LoVo (cell line): ENCODE measurements around the gene A3GALT2.
"Not testable (repeated sequence)": the region's sequence is repeated elsewhere in the genome, so short reads cannot be mapped to it uniquely, and the experiment has no call there.

Source experiments
- DNase-seq: peaks from one replicate; pipeline ENCODE4 v3.0.0-alpha.2; 2016; ENCODE audit warnings: low spot score

A3GALT2 gene

DNA sequence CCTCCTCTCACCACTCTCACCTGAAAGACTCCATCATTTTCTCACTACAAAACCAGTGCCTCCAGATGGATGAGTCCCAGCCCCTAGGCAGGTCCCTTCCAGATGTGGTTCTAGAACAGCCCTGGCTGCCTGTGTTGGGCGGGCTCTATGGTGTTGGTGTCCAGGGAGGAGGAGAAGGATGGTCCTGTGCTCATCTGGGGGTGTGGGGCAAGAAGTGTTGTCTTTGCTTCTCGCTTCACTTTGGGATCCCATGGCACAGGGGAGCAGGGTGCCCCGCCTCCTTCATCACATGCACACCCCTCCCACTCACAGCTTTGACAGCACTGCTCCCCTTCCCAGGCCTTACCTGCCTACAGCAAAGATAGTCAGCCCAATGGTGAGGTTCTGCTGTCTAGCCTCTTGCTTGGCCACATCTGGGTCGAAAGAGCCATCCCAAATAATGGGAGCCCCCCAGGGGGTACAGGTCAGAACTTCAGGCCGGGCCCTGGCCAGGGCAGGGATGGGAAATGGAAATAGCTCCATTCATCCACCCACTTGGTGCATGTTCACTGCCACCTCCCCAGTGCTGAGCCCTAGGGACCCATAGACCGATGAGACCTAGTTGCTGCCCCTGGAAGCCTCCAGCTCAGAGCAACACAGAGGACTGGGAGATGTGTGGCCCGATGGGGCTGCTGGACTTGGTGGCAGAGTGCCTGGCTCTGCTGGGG, 9.0 kb downstream of the A3GALT2 start:
- no peak for DNase-seq

- no peak for DNase-seq
Measured at GRCh38 chr1:33310702-33311101, 10.2 kb downstream of the A3GALT2 start.

DNA sequence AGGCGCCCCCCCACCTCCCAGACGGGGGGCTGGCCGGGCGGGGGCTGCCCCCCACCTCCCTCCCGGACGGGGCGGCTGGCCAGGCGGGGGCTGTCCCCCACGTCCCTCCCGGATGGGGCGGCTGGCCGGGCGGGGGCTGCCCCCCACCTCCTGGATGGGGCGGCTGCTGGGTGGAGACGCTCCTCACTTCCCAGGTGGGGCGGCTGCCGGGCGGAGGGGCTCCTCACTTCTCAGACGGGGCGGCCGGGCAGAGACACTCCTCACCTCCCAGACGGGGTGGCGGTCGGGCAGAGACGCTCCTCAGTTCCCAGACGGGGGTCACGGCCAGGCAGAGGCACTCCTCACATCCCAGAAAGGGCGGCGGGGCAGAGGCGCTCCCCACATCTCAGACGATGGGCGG, 11.5 kb downstream of the A3GALT2 start:
- DNase-seq, result not testable (repeated sequence)

GRCh38 chr1:33307494-33307864, 13.4 kb downstream of the A3GALT2 start:
- no peak for DNase-seq

- DNase-seq, result no peak
Measured at GRCh38 chr1:33306653-33307493, 14.0 kb downstream of the A3GALT2 start.

- no peak for DNase-seq
Measured at GRCh38 chr1:33305816-33306652, 14.9 kb downstream of the A3GALT2 start.

DNA sequence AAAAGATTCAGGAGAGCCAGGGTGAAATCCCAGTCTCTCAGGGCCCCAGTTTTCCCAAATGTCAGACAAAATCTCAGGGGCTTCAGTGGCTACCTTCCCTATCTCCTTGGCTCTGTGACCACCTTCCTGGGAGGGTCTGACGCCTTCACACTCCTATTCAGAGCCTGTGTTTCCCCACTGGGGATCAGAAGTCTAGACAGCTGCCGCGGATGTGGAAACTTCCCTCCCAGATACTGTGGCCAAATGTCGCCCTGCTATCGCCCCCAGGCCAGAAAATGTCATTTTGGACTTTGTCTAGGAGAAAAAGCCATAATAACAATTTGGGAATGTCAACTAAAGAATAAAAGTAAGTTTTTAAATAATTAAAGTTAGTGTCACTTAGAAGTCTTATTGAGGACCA, 15.9 kb downstream of the A3GALT2 start:
- DNase-seq, result no peak

DNA sequence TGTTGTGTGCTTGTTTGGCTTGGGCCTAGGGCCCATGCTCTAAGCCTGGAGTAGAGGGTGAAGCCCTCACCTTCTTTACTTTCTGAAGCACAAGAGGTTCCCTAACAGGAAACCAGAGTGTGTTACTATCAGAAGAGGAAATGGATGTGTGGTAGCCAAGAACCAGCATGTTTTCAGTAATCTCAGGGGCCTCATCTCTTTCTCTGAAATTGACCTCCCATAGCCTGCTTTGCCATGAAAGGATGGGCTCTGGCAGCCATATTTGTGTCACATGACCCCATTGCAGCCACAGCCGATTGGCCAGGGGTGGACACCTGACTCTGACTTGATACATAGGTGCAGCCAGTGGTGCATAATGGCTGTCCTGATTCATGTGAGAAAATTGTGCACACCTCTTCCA, 18.6 kb downstream of the A3GALT2 start:
- DNase-seq, result no peak

DNA sequence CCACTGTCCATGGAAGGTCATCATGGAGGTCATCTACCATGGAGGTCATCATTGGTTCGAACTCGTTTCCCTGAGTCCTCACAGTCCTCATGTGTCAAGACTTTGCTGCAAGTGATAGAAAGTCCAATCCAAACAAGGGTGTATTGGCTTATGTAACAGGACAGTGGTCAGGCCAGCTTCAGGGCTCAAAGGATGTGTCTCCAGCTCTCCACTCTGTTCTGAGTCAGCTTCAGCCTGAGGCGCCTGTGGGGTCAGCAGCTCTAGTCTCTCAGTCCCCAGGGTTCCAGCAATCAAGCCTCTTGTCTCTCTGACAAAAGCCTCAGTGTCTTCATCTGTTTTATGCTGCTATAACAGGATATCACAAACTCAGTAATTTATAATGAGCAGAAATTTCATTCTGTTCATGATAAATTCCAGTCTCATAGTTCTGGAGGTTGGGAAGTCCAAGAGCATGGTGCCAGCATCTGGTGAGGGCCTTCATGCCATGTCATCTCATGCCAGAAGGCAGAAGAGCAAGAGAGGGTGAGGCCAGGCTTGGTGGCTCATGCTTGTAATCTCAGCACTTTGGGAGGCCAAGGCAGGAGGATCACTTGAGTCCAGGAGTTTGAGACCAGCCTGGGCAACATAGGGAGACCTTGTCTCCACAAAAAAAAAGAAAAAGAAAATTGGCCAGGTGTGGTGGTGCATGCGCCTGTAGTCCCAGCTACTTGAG, 19.5 kb downstream of the A3GALT2 start:
- DNase-seq, result no peak

- DNase-seq, result no peak
Measured at GRCh38 chr1:33300673-33301072, 20.2 kb downstream of the A3GALT2 start.

- no peak for DNase-seq
Measured at GRCh38 chr1:33299461-33300155, 21.3 kb downstream of the A3GALT2 start.

DNA sequence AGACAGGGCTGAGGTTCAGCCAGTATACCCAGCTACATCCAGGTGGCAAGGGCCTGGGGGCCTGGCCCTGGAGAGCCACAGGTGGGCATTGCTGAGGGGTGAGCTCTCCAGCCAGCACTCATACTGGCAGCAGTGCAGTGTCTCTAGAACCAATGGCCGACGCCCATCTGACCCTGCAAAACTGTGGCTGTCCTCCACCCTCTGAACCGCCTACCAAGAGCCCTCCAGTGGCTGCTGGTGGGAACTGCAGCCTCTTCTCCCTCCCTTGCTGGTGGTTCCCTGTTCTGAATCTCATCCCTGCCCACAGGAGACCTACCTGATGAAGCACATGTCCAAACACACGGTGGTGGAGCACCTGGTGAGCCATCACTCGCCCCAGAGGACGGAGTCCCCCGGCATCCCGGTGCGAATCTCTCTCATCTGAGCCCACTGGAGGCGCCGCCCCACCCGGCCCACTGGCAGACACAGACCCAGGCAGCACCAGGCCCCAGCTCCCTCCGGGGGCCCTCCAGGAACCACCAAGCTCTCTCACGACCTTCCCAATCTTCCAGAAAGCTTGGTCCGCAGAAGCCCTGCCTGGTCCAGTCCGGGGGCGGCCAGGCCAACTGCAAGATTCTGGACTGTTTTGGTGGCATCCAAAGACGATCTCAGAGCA, 22.1 kb downstream of the A3GALT2 start:
- DNase-seq, result peak; percentile 53

GRCh38 chr1:33297911-33298622, 22.8 kb downstream of the A3GALT2 start:
- no peak for DNase-seq

GRCh38 chr1:33296824-33297223, 24.1 kb downstream of the A3GALT2 start:
- no peak for DNase-seq

GRCh38 chr1:33296082-33296458, 24.8 kb downstream of the A3GALT2 start:
- DNase-seq, result no peak

DNA sequence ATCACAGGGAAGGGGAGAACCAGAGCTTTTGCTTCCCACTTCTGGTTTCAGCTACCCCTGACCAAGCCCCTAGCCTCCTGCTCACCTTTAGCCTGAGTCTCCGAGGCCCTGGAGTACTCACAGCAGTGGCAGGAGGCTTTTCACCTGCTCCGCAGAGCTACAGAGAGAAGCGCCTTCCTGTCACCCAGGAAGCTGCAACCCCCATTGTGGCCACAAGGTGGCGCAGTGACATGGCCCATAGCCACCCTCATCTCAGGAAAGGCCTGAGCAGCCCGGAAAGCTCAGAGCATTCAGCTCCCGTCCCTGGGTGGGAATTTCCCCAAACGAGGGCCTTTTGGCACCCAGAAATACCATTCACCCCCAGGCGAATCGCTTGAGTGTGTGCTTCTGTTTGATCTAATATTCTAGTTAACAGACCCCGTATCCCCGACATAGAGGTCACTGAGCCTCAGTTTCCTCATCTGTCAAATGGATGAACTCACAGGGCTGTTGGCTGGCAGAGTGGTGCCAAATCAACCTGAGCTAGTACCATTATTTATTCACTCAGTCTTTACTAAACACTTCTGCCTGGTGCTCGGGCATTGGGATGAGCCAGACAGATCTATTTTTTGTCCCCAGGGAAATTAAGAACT, 25.3 kb downstream of the A3GALT2 start:
- DNase-seq, result peak; percentile 70

DNA sequence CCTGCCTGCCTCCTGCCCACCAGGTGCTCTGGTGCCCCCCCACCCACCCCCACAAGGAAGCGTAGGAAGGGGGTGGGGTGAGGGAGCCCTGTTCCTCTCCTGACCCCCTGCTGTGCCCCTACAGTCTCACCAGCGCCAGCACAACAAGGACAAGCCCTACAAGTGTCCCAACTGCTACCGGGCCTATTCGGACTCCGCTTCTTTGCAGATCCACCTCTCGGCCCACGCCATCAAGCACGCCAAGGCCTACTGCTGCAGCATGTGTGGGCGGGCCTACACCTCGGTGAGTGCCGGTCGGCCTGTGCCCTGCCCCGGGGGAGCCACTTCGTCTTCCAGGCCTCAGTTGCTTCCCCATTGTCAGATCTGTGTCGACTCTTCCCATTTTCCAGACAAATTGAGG, 25.9 kb downstream of the A3GALT2 start:
- no peak for DNase-seq

DNA sequence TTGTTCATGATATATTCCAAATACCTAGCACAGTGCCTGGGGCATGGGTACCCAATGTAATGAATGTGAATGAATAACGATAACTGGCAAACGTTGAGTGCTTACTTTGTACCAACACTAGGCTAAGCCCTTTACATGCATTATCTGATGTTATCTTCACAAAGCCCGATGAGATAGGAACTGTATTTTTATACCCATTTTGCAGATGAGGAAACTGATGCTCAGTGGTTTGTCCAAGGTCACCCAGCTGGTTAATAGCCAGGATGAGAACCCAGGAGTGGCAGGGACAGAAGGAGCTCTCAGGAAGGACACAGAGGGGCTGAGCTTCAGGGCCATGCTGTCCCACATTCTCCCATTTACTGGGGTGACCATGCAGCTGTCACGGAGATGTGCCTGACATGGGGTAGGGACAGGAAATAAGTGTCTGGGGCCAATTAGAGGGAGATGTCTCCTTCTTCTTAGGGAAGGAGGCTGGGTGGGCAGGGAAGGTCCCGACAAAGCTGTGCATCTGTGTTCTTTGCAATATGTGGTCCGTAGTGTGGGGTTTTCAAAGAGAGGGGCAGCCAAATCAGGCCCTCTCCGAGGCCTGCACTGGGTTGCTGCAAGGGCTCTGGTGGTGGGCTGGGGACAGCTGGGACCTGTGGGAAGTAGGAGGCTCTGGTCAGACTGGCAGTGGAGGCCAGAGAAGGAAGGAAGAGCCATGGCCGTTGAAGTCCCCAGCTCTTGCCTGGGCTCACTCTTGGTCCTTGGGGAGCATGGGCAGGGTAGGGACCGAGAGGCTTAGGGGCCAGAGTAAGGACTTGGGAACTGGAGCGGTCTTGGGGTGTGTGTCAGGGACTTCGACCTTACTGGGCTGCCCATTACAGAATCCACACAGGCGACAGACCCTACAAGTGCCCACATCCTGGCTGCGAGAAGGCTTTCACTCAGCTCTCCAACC, 26.6 kb downstream of the A3GALT2 start:
- no peak for DNase-seq
